HG02763 (cell line): ENCODE results near the gene MAPK10.
"Not testable (repeated sequence)": the region's sequence is repeated elsewhere in the genome, so short reads cannot be mapped to it uniquely, and the experiment has no call there.

Source experiments
- ATAC-seq: cut with Tn5 transposase; IDR thresholded peaks from one replicate; pipeline ENCODE4 v1.9.1; 2021; ENCODE audit warnings: mild to moderate bottlenecking, moderate library complexity; ENCODE audit not compliant: unreplicated experiment

The MAPK10 gene

DNA sequence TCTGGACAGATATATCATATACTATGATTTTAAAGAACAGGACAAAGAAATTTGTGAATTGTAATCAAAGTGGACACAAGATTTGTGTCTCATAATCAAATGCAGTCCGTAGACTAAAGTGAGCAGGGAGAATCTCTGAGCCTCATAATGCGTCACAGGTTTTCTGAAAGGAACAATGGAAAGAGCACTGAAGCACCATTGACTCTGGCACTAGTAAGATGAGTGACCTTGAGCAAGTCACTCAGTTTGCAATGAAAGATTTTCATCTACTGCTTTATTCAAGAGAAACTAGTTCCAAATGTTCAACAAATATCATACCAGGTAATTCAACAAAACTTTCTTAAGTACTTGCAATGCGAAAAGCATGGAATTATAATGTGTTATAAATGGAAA is 315.3 kb downstream of the MAPK10 start:
- ATAC-seq: no peak

DNA sequence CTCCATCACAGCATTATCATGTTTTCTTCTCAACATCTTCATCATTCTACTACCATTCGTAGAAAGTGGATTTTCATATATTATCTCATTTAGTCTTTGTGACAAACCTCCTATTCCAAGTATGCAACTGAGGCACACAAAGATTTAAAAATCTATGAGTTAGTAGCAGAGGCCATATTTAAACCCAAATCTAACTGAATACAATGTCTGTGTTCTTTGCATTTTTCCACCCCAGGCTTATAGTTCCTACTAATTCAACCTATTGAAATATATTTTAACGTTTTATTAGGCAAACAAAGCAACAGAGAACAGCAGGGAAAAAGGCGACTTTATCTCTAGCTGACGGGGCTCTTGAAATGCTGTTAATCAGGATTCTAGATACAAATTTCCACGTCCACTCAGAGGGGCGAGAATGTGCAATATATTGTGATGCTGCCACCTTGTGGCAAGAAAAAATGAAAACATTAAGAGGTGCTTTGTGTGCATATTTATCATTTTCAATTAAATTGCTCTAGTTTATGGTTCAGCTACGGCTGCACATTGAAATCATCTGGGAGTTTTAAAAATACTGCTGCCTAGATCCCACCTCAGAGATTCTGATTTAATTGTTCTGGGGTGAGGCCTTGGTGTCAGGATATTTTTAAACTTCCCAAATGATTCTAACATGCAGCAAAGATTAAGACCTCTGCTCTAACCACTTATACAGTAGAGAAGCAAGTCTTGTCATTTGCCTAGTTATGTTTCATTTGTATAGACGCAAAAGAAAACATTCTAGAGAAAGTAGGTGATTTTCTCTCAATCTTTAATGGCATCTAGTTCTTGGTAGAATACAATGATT is 315.9 kb downstream of the MAPK10 start:
- no peak for ATAC-seq

DNA sequence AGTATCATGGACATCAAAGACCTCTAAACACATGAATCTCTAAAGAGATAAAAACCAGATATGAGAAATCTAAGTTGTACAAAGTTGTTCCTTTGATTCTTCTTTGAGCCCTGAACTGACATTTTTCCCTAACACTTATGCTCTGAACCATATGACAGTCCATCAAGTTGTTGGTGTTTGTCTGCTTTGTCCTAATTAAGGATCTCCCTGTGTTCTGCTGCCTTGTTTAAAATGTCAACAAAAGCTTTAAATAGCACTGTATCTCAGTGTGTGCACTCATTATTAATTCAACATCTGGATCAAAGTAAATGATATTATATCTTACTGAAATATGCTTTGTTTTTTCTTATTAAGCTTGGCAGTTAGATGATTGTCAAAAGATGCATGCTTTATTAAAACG is 321.8 kb downstream of the MAPK10 start:
- ATAC-seq: no peak

DNA sequence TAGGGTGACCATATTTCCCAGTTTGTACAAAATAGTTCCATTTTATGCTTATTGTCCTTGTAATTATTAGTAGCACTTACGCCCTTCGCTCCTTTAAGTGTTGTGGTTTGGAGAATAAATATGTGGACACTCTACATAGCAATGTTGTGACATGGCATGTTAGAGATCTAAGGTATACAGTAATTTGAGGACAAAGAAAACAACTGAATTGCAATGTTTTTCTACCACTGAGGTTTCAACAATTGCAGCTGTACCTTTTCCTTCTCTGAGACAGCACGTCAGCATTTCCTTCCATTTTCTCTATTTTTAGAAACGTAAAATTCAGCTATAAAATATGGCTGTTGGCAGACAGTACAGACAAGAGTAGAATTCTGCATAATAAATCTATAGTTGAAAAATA is 323.1 kb downstream of the MAPK10 start:
- ATAC-seq: no peak

DNA sequence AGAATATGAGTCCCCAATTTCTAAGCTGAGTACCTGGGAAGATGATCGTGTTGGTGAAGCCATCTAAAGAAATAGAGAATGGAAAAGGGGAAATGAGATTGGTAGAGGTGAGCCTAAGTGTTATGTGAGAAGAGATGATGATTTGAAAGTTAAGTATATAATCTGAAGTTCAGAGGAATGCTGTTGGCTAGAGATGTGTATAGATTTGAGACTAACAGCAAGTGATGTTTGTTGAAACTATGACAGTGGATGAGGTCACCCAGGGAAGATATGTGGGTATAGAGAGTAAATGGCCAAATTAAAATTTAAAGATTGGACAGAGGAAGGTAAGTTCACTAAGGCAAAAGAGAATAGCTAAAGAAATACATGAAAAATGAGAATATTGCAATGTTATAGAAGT is 324.2 kb downstream of the MAPK10 start:
- no peak for ATAC-seq

DNA sequence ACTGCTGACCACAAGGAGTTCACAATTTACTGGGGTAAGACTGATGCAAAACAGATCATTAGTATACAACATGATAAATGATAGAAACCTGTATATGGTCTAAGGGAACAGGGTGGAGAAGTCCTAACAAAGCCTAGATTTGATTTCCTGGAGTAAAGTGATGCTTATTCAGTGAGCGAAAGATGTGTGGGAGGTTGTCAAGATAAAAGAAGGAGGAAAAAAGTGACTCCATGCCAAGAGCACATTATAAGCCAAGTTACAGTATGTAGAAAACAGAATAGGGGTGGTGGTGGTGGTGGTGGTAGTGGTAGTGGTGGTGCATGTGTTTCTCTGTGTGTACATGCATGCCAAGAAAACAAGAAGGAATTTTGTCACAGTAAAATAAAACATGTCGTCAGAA is 325.2 kb downstream of the MAPK10 start:
- no peak for ATAC-seq

DNA sequence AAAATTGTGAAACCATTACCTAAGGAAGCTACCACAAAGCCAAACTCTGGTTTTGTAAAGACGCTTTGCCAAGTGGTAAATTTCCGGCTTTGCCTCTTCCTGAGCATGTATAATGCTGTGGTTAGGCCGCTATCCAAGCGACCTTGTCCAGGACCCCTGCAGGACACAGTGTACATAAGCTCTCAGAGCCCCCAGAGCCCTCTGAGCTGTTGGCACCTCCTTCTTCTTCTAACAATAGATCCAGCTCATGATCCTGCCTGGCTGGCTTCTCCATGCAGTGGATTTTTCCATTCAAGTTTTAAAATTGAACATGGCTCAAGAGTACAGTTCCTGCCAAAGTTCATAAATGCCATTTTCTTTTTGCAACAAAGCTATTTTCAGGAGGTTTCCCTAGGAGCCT is 326.7 kb downstream of the MAPK10 start:
- ATAC-seq: no peak

DNA sequence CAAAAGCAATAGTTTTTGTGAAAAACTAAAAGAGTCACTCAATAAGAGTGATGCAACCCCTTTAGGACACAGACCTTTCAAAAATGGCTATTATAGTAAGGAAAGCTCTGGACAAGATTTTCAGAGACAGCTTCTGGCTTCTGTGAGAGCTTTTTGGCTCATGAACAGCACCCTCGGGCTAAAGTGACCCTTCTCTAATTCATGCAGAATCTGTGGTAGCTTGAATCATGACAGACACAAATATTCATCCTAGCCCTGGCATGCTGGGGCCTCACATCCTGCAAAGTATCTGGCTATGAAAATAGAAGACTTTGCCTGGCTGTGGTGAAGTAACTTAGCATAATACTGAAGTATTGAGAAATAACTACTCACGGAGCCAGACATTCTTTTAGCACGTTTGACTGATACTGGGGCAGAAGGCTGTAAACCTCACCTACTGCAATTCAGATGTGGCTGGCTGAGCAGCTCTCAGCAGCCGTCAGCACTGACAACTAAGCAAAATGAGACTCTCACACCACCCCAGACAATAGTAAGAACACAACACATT is 327.3 kb downstream of the MAPK10 start:
- ATAC-seq: no peak

DNA sequence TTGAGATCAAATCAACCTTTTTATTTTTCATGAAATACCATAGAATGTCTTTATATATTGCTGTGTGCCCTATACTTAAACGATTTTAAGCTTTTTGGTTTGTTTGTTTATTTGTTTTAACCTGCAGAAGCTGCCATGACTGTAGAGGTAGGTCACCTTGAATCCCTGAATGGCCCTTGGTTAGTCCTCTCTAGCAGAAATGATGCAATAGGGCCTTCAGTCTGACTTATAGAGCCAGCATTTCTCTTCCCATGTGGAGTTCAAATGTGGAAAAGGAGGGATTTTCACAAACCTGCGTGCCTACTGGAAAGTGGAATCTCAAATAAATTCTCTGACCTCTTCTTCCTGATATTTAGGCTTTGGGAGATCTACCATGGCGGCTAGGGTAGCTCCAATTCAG is 327.9 kb downstream of the MAPK10 start:
- ATAC-seq: no peak

DNA sequence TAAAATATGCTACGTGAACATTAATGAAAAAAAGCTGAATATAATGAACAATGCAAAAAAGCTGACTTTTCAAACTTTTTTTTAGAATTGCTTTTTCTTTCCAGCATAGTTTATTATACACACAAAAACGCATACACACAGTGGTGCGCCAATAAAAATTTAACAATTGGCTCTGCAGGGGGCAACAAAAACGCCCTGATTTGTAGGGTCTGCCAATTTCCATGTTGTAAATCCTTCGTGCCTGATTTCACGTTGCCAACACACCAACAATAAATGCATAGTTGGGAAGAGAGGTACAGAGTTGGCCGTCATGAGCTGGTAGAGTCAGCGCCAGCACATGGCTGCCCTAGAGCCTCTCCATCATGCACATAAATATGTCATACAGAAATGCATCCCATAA is 333.1 kb downstream of the MAPK10 start:
- ATAC-seq: no peak

DNA sequence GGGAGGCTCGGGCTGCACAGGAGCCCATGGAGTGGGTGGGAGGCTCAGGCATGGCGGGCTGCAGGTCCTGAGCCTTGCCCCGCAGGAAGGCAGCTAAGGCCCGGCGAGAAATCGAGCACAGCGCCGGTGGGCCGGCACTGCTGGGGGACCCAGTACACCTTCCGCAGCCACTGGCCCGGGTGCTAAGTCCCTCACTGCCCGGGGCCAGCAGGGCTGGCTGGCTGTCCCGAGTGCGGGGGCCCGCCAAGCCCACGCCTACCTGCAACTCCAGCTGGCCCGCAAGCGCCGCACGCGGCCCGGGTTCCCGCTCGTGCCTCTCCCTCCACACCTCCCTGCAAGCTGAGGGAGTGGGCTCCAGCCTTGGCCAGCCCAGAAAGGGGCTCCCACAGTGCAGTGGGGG is 338.2 kb downstream of the MAPK10 start:
- ATAC-seq: not testable (repeated sequence)

DNA sequence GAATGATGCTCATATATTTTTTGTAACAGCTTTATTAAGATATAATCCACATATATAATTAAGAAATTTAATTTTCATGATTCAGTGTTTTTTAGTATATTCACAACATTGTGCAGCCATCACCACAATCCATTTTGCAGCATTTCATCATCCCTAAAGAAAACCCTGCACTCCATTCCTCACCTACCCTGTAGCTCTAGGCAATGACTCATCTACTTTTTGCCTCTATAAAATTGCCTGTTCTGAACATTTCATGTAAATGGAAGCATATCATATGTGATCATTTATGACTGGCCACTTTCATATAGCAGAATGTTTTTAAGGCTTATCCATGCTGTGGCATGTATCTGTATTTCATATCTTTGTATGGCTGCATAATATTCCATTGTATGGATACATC is 339.9 kb downstream of the MAPK10 start:
- ATAC-seq: no peak

DNA sequence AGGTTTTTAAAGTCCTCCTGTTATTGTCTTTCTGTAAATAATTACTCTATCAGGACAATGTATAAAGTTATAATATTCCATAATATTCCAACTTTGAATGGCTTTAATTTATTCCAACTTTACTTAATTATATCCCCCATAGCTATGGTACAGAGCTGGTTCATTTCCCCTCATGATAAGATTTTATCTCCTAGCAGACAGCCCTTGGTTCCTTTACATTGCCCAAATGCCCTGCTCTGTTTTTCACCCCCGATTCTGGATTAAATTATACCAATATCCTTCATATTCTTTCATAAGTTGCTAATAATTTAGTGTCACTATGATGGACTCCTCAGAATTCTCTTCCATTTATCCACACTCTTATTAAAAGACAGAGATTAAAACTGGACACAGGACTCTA is 340.5 kb downstream of the MAPK10 start:
- ATAC-seq: no peak

DNA sequence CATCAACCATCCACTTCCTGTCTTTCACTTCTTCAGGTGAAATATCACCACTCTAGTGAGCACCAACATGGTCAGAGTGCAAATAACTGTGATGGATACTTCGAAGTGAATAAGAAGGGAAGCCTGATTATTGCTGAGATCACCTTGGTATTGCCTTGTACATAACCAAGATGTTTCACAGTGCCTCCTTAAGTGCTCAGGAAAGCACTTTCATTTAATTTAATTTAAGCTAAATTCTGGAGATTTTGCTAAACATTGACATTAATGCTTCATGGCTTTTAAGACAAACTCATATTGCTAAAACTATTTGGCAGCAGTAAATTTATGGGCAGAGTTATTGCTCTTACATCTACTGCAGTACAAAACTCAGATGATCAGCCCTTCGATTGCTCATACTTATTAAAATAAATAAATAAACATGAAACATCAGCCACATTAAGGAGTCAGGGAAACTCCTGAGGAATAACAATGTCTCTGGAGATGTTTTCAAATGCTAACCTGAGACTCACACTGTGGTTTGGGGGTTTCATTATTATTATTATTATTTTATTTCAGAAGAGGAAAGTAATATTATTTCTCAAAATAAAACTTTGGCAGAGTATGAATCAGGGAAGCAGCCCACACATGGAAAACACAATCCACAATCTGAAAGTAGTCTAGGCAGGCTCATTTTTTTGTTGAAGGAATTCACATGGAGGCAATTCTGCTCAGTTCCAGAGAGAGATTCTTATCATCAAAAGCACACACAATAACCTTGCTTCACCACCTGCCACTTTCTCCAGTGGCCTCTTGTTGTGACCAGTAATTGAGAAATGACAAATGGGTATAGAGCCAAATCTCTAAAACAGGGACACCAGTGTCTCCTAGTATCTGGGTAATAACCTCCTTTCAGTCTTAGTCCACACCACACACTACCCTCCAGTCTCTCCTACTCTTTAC is 344.2 kb downstream of the MAPK10 start:
- ATAC-seq: no peak

DNA sequence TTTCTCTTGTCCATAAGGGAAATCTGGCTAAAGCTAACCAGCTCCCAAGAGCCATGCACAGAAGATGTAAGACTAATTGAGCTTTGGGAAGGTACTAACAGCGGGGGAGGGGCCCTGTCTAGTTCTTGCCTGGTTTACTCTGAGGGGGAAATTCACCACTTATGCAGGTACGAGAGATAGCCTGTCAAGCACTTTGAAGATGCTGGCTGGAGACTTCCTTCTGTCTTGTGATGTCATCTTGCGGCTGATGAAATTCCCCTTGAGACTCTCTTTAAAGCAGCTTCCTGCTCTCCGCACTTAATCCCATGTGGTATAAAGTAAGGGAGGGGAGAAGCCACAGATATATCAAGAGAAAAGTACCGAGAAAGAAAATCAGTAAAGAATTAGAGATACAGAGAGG is 345.3 kb downstream of the MAPK10 start:
- peak; percentile 79 for ATAC-seq

DNA sequence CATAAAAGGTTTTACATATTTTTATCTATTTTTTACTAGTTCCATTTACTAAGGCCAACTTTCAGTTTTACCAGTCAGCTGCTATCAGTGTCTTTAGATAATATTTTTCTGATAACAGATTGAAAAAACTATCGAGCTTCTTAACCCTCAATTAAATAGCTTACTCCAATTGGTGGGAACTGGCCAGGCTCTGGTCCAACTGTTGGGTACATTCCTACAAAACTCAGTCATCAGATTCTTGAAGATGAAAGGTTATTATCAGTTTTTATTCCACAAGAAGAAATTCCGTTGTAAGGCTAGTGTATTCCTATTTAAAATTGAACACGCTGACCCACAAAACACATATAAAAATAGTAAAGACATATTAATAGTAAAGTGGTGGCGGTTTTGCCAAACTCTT is 346.2 kb downstream of the MAPK10 start:
- ATAC-seq: no peak

DNA sequence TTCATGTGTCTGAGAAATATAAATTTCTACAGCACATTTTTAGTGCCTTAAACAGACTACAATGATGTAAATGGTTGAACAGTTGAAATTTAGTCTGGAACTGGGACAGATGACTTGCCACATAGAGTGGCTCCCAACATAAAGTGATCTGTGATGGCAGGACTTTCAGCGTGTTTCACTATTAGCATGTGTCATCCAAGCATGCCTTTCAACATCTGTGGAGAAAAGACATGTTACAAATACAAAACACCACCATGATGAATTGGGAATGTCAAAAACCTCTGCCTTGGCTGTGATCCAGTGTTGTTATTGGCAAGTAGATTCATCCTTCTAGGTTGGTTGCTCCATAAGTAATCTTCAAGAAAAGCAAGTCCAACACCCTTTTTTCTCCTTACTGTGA is 348.7 kb downstream of the MAPK10 start:
- no peak for ATAC-seq

DNA sequence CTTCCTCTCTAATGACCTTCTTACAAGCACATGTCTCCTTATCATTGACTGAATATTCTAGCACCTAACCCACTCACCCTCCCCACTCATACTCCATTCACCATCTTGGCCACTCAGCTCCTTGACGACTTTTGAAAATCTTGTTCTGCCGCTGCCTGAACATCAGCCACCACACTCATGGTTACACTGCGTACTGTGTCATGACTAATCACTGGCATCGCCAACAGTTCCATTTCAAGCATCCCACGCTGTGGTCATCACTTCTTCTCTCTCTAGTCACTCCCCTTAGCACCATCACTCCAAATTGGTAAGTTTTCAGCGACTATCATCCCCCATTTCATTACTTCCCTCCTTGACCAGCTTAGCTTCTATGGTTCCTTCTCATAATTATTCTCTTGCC is 352.8 kb downstream of the MAPK10 start:
- ATAC-seq: no peak

DNA sequence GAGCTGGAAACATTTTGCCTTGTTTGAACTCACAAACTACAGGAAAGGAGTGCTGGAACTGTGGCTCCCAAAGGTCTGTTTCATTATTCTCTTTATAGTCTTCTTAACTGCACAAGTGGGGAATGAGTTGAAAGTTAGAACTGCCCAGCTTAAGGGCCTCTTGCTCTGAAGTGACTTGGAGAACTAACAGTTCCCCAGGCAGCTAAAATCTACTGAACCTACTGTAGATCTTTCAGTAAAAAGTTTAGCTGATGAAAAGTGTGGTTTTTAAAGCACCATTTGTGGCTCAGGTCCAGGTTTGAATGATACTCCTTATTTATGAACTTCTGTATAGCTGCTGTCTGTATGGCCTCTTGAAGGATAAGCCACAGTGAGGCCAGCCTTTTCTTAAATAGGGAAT is 353.8 kb downstream of the MAPK10 start:
- ATAC-seq: no peak

DNA sequence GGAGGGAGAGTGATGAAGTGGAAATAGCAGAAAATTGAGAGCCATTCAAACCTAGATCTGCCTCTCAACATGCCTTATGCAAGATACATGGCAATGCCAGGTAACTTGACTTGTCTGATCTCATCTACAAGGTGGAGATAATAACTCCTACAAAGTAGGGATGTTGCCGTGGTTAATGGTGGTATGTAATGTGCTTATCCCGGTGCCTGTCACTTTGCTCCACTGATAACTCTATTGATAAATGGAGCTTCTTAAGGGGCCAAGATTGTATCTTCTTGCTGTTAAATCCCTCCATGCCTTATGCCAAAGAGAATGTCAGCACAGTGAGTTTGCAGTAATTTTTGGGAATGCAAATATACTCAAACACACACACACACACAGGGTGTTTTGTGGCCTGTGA is 355.8 kb downstream of the MAPK10 start:
- no peak for ATAC-seq

DNA sequence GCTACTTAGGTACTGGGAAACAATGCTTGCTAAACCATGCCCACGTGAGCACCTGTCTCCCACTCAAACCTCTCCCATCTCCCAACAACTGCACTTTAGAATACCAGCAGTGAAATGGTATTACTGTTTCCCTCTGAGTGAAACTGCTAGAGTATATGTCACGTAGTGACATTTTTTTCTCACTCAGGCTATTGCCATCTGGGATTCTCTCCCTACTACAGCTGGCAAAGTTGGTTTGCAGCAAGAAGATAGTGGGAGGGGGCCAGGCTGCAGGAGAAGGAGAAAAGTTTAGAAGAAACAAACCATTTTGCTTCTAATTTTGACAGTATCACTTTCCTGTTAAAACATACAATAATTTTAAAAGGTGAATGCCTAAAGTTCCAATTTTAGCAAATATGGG is 358.3 kb downstream of the MAPK10 start:
- no peak for ATAC-seq

DNA sequence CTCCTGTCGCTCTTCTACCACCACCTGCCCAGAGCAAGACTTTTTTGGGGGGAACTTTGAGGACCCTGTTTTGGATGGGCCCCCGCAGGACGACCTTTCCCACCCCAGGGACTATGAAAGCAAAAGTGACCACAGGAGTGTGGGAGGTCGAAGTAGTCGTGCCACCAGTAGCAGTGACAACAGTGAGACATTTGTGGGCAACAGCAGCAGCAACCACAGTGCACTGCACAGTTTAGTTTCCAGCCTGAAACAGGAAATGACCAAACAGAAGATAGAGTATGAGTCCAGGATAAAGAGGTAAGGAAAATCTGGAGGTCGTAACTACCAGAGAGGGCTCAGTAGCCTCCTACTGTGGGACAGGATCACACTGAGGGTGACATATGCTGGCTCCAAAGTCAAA is 364.5 kb downstream of the MAPK10 start:
- ATAC-seq: peak; percentile 47
